GM12872 (cell line): ENCODE measurements around the gene C1S.

Source experiments
- TF ChIP-seq, protein P1 (sequence below): IDR thresholded peaks from 3 replicates; pipeline ENCODE4 v1.5.1; 2011; ENCODE audit warnings: low read depth, mild to moderate bottlenecking, low read length, moderate library complexity; ENCODE audit not compliant: insufficient read depth

Gene C1S

DNA sequence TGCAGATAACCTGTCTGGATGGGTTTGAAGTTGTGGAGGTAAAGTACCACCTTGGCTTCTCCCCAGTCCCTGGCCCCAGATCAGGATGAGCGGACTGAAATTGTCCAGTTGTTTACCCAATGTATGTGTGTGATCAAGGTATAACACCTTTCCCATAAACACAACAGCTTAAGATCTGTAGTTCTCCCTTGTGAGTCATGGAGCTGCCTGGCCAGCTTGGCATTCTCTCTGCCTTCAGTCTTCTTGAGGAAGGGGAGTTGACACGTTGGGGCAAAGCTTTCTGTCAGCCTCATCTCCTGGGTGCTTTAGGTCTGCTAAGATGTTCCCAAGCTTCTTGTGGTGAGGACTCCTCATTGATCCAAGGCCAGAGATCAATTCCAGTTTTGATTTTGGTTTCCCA lies 6.1 kb downstream of the C1S start:
- TF ChIP-seq, protein P1, sequence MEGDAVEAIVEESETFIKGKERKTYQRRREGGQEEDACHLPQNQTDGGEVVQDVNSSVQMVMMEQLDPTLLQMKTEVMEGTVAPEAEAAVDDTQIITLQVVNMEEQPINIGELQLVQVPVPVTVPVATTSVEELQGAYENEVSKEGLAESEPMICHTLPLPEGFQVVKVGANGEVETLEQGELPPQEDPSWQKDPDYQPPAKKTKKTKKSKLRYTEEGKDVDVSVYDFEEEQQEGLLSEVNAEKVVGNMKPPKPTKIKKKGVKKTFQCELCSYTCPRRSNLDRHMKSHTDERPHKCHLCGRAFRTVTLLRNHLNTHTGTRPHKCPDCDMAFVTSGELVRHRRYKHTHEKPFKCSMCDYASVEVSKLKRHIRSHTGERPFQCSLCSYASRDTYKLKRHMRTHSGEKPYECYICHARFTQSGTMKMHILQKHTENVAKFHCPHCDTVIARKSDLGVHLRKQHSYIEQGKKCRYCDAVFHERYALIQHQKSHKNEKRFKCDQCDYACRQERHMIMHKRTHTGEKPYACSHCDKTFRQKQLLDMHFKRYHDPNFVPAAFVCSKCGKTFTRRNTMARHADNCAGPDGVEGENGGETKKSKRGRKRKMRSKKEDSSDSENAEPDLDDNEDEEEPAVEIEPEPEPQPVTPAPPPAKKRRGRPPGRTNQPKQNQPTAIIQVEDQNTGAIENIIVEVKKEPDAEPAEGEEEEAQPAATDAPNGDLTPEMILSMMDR: no peak

DNA sequence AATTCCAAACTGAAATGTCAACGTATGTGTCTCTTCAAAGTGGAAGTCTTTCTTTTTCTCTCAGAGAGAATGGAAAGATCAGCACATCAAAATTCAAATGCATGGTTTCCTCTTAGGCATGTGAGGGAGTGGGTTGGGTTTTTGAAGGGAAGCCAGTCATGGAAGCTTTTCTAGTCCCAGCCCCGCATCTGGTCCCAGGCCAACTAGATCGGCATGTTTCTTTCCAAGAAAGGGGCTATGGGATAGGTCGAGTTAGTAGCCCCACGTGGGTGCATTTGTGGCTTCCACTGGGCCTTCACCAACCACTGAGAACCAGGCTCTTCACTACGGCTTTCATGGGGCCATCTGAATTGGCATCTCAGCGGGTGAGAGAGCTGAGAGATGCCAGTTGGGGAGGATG lies 6.6 kb downstream of the C1S start:
- TF ChIP-seq, protein P1: no peak

DNA sequence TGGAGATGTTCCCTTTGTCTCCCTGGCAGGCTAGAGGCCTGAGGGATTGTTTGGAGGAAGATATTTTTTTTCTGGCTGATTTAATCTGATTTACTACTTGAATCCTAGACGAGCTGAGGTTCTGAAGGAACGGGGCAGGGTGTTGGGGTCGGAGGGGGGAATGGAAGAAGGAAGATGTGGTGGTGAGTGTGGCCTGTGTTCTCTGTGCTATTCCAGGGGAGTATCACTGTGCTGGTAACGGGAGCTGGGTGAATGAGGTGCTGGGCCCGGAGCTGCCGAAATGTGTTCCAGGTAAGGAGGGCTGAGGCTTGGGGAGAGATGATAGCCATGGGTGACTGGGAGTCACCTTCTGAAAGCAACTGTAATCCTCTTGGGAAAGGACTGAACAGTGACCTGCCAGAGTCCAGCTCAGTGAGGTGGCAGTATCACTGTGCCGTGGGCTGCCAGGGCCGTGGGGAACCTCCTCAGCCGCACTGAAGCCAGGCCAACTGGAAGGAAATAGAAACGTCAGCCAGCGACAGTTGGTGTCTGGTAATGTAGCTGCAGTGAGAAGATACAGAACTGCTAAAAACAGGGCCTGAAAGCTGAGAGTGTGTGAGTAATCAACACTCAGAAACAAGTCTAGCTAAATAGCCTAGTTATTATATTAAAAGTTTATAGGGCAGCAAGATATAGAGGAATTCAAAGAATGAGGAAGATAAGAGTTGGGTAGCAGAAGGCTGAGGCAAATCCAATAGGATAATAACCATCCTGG lies 7.9 kb downstream of the C1S start:
- TF ChIP-seq, protein P1: no peak

DNA sequence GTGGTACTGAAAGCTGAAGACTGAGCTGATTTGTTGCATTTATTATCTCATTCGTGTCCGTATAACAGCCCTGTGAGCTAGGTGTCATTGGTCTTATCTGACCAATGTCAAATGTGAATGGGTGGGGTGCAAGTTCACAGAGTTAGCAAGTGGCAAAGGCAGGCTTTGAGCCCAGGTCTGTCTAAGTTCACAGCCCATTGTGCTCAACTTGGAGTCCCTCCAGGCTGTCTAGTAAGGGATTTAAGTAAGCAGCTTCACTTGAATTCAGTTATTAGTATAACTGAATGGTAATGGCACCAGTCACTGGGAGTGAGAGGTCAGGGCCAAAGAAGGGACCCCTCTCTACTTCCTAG lies 8.5 kb downstream of the C1S start:
- TF ChIP-seq, protein P1: no peak

DNA sequence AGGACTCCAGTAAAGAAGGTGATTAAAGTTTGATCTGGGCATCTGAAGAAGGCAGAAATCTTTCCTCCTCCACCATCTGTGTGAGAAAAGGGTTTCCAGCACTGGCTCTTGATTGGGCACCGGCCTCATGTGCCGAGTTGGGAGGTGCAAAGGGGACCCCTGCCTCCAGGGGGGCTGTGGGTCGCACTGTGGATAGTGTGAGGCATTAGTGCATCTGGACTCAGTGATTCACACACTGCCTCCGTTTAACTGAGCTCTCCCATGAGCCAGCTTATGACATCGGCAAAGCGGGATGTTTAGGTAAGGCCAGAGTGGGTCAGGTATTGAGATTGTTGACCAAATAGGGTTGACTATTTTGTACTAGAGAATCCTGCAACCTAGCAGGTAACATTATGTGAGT lies 8.9 kb downstream of the C1S start:
- TF ChIP-seq, protein P1: no peak

DNA sequence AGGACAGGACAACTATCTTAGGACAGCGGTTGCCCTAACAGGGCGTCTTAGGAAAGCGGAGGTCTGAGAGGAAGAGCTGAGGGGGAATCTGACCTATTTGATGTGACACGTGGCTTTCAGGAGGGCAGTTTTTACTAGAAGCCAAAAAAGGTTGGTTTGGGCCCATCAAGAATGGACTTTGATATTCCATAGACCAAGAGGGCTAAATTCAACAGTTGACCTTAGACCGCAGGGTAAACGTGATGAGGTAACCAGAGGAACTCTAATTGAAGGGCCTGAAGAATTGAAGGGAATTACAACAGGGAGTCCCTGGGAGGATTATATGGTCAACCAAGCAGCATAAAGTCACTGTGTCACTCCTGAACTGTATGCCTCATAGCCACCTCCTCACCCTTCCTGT lies 11.5 kb downstream of the C1S start:
- TF ChIP-seq, protein P1: no peak

DNA sequence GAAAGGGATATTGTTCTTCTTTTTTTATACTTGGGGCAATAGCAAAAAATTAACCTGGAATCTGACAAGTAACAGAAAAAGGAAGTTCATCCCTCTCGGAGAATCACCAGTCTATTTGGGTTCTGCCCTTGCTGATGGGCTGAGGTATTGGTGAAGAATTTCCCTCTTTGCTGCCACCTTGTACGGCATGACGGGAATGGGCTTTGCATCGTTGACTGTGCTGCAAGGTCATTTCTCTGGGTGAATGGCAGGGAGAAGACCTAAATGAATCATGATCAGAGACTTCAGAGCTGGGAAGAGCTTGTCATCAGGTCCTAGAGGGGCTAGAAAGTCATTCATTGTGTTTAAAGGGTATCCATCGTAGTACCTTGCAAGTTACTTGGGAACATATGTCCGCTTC lies 12.0 kb downstream of the C1S start:
- TF ChIP-seq, protein P1: no peak
